GM21526 (cell line): ENCODE results near the gene DHX34.
"Not testable (repeated sequence)": the region's sequence is repeated elsewhere in the genome, so short reads cannot be mapped to it uniquely, and the experiment has no call there.

ENCODE experiments used
- ATAC-seq: cut with Tn5 transposase; IDR thresholded peaks from one replicate; pipeline ENCODE4 v1.9.1; 2021; ENCODE audit warnings: moderate library complexity; ENCODE audit not compliant: unreplicated experiment, low FRiP score

The DHX34 gene

DNA sequence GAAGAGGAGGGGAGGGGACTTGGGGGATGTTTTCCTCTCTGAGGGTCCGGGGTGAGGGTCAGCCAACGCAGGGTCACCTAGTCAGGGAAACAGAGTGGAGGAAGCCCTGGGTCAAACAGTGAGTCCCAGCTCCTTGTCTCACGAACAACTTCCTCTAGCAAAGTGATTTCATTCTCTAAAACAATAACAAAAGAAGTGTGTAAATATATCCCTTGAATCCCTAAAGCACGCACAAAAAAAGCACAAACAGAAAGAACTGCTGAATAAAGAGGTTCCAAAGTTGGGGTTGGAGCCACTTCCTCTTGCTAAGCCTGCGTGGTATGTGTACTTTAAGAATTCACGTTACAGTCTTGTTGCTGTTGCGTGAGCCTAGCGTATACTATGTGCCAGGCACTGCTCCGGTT is 18.6 kb upstream of the DHX34 start:
- no peak for ATAC-seq

GRCh38 chr19:47331490-47331889 is 17.6 kb upstream of the DHX34 start:
- no peak for ATAC-seq

DNA sequence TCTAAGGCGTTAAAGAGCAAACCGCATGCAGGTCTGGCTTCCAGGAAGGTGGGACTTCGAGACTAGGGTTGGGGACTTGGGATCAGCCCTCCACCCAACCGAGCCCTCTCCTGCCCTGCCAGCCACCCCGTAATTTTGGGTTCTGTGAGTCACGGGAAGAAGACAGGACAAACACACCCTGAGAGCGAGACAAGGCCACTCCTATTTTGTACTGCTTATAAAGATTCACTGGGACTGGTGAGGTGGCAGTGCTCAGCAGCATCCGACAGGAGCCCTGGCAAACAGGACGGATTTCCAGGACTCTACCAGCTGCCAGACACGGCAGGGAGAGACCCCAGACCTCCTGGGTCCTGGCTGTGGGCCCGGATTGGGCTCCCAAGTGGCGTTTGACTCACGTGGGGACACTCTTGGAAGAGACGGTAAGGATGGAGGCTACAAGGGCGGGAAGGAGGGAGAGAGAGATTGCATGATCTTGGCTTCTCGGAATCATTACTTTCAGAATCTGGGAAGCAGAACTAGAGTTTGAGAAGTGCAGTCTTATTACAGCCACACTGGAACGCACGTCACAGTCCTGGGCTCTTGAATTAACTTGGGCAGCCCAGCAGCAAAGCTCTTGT is 17.1 kb upstream of the DHX34 start, which contains the start of gene C5AR2:
TSS of gene C5AR2 (plus strand) at position 245 of the 617 bp plus-strand sequence. CDS start 8,625 bp downstream, outside the sequence.
- ATAC-seq, result no peak

DNA sequence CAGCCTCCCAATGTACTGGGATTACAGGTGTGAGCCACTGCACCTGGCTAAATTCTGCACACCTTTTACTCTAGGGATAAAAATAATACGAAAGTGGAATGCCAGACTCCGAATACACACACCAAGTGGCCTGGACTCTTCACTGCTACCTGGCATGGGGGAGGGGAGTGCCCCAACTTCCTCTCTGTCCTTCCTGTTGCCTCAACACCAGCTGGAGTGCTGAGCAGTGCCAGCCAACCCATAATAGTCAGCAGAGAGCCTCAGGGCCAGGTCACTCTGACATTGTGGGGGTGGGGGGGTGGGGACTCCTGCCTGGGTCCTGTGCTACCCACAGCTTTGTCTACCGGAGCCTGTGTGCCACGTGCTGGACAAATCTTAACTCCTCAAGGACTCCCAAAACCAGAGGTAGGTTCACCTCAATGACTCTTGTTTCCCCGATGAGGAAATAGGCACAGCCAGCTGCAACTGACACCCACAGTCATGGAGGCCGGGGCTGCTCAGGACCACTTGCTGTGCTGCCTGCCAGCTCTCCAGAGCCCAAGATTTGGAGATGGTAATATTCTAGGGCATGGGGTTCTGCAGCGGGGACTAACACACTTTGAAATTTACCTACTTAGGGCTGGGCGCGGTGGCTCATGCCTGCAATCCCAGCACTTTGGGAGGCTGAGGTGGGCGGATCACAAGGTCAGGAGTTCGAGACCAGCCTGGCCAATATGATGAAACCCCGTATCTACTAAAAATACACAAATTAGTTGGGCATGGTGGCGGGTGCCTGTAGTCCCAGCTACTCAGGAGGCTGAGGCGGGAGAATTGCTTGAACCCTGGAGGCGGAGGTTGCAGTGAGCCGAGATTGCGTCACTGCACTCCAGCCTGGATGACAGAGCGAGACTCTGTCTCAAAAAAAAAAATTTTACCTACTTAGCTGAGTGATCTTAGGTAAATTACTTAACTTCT is 12.1 kb upstream of the DHX34 start:
- not testable (repeated sequence) for ATAC-seq

DNA sequence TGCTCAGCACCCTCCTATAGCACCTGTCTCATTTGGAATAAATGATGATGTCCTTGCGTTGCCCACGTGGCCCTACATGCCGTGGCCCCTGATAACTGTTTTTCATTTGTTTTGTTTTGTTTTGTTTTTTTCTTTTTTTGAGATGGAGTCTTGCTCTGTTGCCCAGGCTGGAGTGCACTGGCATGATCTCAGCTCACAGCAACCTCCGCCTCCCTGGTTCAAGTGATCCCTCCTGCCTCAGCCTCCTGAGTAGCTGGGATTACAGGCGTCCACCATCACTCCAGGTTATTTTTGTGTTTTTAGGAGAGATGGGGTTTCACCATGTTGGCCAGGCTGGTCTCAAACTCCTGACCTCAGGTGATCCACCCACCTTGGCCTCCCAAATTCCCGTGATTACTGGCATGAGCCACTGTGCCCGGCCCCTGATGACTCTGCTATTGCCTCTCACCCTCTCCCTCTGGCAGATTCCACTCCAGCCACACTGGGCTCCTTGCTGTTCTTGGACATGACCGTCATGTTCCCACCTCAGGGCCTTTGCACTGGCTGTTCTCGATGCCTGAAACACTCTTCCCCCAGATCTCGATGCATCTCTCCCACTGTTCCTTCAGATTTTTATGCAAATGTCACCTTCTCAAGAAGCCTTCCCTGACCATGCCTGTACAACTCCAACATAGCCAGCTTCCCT is 9.8 kb upstream of the DHX34 start:
- no peak for ATAC-seq

- no peak for ATAC-seq
Observed at GRCh38 chr19:47340477-47341208, 8.5 kb upstream of the DHX34 start.

DNA sequence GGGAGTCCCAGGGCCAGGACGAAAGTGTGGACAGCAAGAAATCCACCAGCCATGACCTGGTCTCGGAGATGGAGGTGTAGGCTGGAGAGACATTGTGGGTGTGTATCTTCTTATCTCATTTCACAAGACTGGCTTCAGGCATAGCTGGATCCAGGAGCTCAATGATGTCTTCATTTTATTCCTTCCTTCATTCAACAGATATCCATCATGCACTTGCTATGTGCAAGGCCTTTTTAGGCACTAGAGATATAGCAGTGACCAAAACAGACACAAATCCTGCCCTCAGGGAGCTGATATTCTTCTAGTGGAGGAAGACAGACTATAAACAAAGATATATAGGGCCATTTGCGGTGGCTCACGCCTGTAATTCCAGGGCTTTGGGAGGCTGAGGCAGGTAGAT is 7.4 kb upstream of the DHX34 start:
- no peak for ATAC-seq

- no peak for ATAC-seq
Observed at GRCh38 chr19:47343194-47343802, 5.8 kb upstream of the DHX34 start.

GRCh38 chr19:47344425-47344824 is 4.7 kb upstream of the DHX34 start:
- no peak for ATAC-seq

DNA sequence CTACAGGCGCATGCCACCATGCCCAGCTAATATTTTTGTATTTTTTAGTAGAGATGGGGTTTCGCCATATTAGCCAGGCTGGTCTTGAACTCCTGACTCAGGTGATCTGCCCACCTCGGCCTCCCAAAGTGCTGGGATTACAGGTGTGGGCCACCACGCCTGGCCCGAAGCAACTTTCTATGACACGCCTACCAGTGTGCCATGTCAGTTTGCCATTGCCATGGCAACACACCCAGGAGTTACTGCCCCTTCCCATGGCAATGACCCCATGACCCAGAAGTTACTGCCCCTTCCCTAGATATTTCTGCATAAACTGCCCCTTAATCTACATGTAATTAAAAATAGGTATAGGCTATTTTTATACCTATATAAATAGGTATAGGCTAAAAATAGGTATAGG is 3.1 kb upstream of the DHX34 start:
- ATAC-seq, result not testable (repeated sequence)

GRCh38 chr19:47350630-47351029 is 1.5 kb downstream of the DHX34 start:
- no peak for ATAC-seq

GRCh38 chr19:47351548-47351947 is 2.4 kb downstream of the DHX34 start:
- ATAC-seq, result no peak

DNA sequence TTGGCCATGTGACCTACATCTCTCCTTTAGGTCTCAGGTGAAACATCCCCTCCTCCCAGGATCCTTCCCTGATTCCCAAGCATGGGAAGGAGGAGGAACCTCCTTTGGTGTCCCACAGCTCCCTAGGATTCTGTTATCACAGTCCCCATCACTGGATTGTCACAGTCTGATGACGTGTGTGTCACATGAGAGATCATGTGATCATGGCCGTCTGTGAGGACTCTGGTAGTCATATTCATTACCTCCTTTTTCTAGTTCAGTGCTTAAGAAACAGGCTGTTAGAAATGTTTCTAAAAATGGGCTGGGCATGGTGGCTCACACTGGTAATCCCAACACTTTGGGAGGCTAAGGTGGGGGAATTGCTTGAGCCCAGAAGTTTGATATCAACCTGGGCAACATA is 3.0 kb downstream of the DHX34 start:
- no peak for ATAC-seq

DNA sequence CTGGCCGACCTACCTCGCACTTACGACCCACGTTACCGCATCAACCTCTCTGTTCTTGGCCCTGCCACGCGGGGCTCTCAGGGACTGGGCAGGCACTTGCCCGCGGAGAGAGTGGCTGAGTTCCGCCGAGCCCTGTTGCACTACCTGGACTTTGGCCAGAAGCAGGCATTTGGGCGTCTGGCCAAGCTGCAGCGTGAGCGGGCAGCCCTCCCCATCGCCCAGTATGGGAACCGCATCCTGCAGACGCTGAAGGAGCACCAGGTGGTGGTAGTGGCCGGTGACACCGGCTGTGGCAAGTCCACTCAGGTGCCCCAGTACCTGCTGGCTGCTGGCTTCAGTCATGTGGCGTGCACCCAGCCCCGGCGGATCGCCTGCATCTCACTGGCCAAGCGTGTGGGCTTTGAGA is 4.2 kb downstream of the DHX34 start:
- no peak for ATAC-seq

- ATAC-seq, result no peak
Observed at GRCh38 chr19:47356900-47357299, 7.8 kb downstream of the DHX34 start.

DNA sequence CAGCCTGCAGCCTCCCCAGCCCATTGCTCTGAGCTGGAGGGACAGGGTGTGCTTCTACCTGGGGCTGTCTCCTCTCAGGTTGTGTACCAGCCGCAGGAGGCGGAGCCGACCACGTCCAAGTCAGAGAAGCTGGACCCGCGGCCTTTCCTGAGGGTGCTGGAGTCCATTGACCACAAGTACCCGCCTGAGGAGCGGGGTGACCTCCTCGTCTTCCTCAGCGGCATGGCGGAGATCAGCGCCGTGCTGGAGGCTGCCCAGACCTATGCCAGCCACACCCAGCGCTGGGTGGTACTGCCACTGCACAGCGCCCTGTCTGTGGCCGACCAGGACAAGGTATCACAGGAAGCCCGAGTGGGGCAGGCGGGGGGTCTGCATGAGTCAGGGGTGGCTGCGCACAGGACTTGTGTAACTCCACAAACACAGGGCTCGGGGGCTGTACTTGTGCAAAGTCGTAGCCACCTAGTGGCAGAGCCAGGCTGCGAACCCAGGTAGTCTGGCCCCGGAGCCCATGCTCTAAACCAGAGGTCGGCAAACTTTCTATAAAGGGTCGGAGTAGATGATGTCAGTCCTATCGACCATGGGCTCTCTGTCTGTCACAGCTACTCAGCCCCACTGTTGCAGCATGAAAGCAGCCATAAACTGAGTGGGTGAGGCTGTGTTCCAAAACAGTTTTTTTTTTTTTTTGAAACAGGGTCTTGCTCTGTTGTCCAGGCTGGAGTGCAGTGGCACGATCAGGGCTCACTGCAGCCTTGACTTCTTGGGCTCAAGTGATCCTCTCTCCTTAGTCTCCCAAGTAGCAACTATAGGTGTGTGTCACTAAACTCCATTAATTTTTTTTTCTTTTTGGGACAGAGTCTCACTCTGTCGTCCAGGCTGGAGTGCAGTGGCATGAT is 8.9 kb downstream of the DHX34 start:
- ATAC-seq, result no peak

GRCh38 chr19:47358936-47359335 is 9.8 kb downstream of the DHX34 start:
- no peak for ATAC-seq

DNA sequence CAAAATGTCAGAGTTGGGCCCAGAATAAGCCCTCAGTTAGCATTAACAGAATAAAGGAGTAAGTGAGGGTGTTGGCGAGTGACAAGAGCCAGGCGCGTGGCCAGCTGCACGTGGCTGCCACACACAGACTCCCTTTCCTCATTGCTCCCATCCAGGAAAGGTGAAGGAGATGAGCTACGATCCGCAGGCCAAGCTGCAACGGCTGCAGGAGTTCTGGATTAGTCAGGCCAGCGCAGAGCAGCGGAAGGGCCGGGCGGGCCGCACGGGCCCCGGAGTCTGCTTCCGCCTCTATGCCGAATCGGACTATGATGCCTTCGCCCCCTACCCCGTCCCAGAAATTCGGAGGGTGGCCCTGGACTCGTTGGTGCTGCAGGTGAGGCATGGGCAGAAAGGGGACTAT is 13.2 kb downstream of the DHX34 start:
- no peak for ATAC-seq
